HG03280 (cell line): ENCODE measurements around the gene TMC1.
"Not testable (repeated sequence)": the region's sequence is repeated elsewhere in the genome, so short reads cannot be mapped to it uniquely, and the experiment has no call there.

Experiments
- ATAC-seq: cut with Tn5 transposase; IDR thresholded peaks from one replicate; pipeline ENCODE4 v1.9.1; 2021; ENCODE audit warnings: mild to moderate bottlenecking, moderate library complexity; ENCODE audit not compliant: unreplicated experiment

The TMC1 gene

DNA sequence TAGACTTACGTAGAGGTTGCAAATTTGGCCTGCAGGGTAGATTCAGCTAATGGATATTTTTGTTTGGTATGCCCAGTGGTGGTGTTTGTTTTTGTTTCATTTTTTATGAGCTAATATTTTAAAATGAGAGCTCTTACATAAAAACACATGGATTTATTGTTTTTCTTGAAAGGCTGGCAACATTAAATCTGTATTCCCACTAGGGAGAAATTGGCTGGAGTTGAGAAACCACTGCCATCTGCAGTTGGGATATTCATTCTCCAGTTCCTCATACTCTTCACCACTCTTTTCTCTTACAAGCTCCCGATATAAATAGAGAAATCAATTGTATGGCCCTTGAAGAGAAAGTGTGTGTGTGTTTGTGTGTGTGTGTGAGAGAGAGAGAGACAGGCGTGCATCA, 288.2 kb downstream of the TMC1 start:
- no peak for ATAC-seq

GRCh38 chr9:72812559-72813111, 291.2 kb downstream of the TMC1 start:
- no peak for ATAC-seq

DNA sequence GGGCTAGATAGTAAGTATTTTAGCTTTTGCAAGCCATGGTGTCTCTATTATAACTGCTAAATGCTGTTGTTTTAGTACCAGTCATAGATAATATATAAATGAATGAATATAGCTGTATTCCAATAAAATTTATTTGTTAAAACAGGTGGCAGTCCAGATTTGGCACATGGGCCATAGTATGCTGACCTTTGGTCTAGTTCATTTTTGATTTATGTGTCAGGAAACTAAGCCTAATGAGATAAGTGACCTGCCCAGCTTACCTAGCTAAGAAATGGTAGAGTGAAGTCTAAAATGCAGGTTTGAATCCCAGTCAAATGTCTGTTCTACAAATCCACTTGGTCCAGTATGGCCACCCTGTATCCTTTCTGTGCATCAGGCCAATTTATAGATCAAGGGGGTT, 292.1 kb downstream of the TMC1 start:
- no peak for ATAC-seq

- ATAC-seq = no peak
Observed at GRCh38 chr9:72814083-72814597, 292.7 kb downstream of the TMC1 start.

- no peak for ATAC-seq
Observed at GRCh38 chr9:72816666-72817065, 295.3 kb downstream of the TMC1 start.

DNA sequence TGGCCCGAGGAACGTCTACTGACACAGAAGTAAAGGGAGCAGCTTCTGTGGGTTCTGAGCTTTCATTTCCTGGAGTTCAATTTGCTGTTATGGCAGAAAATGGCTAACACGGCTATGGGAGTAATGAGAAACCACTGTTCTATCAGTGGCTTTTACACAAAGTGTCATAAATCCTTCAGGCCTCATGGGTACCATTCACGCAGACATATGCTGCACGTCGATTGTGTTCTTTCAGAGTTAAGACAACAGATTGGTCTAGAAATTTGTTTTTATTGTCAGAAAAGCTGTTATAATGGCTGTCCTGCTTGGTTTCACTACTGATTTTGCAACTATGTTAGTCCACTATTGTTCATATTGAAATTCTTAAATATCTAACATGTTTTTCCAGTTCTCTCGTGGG, 296.0 kb downstream of the TMC1 start:
- no peak for ATAC-seq

GRCh38 chr9:72818385-72818784, 297.0 kb downstream of the TMC1 start:
- no peak for ATAC-seq

- no peak for ATAC-seq
Observed at GRCh38 chr9:72823971-72824370, 302.6 kb downstream of the TMC1 start.

GRCh38 chr9:72826996-72827949, 305.9 kb downstream of the TMC1 start:
- no peak for ATAC-seq

DNA sequence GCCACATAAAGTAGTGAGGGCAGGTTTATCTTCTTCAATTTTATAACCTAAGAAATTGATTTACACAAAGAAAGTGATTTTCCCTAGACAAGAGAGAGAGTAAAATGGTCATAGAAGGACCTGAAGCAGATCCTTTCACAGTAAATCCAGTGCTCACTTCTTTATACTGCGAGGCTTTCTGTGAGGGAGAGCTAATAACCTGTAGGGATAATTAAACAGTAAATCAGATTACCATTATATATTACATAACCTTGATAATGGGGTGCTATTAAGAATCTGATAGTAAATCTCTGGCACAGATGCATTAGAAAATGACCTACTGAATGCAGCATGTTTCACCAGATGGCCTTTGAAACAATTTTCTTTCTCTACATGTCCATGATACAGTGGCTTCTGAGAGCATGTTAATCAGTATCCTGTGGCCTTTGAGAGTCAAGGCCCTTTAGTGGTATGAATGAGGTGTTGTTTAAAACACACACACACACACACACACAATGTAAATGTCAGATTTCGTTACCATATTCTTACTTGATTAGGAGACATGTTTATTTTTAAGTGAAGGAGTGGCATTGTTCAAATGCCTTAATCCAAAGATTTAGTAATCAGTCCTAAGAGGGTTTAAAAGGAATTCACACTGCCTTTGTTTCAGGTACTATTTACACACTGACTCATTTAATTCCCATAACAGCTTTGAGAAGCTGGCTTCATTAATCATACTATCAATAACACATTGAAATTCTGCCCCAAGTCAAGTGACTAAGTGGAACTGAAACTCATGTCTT, 306.7 kb downstream of the TMC1 start:
- no peak for ATAC-seq

- no peak for ATAC-seq
Observed at GRCh38 chr9:72834994-72835393, 313.6 kb downstream of the TMC1 start.

- ATAC-seq = no peak
Observed at GRCh38 chr9:72836790-72837189, 315.4 kb downstream of the TMC1 start.

DNA sequence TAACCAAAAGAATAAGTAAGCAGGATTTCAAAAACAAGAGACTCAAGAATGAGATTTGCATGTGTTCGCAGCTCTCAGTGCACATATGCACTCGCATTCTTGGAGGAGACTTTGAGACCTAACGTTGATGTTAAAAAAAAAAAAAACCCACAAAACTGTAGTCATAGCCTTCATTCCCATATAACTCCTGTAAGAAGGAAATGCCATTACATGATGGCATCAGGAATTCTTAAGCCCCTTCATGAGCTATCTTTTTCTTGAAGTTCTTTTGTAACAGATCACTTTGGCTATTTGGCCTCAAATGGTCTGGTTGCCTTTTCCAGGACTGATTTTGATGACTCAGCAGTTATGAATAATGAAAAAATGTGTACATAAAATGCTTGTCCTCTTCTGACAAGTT, 317.7 kb downstream of the TMC1 start:
- ATAC-seq = no peak

- ATAC-seq = no peak
Observed at GRCh38 chr9:72843520-72844439, 322.4 kb downstream of the TMC1 start.

DNA sequence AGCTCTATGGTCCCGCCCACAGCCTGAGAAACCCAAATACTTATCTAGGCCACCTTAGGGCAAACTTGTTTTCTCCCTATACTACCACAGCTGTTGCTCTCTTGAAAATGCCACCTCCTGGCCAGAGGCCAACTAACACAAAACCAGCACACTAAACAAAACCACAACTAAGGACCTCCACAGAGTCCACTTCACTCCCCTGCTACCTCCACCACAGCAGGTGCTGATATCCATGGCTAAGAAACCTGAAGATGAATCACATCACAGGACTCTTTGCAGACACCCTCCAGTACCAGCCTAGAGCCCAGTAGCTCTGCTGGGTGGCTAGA, 323.0 kb downstream of the TMC1 start:
- ATAC-seq = no peak

- not testable (repeated sequence) for ATAC-seq
Observed at GRCh38 chr9:72845052-72845451, 323.6 kb downstream of the TMC1 start.

DNA sequence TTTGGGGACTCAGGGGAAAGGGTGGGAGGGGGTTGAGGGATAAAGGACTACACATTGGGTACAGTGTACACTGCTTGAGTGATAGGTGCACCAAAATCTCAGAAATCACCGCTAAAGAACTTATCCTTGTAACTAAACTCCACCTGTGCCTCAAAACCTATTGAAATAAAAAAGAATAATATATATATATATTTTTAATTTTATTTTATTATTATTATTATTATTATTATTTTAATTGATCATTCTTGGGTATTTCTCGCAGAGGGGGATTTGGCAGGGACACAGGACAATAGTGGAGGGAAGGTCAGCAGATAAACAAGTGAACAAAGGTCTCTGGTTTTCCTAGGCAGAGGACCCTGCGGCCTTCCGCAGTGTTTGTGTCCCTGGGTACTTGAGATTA, 328.8 kb downstream of the TMC1 start:
- not testable (repeated sequence) for ATAC-seq

- ATAC-seq = no peak
Observed at GRCh38 chr9:72855321-72855720, 333.9 kb downstream of the TMC1 start.

DNA sequence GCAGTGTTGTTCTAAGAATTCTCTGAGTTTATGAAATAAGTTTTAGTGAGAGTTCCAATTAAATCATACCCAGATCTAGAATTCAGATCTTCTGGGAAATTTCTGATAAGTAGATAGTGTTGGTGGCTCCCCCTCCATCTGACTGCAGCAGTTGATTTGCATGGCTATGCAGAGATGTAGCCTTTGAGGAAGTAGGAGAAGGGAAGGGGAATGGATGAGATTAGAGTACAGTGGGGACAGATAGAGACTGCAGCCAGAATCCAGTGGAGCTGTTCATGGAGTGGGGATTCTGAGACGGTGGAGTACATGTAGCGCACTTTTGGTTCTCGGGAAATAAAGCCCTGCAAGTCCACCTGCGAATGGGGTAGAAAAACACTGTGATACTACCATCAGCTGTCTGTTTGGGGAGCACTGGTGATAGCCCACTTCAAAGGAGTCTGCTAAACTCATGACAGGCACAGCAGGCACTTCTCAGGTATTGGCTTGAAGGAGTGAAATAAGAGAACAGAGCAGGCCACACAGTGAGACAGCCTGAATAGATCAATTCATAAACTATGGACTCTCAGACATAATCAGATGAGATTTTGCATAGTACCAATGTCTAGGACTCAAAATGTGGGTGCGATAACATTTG, 334.6 kb downstream of the TMC1 start:
- ATAC-seq = no peak
